HG02588 (cell line): ENCODE results near the gene DUXA.

Source experiments
- ATAC-seq: cut with Tn5 transposase; IDR thresholded peaks from one replicate; pipeline ENCODE4 v1.9.1; 2021; ENCODE audit warnings: mild to moderate bottlenecking, moderate library complexity; ENCODE audit not compliant: unreplicated experiment

Gene DUXA

DNA sequence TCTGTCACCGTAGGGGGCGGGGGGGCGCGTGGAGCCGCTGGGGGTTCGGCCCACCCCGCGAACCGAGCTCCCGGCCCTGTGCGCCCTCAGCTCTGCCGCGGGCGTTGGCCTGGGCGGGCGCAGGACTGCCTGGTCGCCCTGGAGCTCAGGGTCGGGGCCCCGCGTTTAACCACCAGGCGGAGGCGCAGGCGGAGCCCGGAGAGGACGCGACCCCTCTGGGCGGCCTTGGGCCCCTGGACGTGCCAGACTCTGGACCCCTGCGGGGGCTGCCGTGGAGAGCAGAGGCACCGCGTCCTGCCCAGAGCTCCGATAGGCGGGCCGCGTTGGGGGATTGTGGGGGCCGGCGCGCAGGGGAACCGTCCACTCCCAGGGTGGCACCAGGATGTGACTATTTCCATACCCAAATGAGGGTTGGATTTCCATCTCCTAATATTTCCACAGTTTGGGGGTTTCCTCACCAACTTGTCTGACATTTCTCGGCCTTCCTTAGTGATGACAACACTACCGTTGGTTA lies 60.5 kb downstream of the DUXA start:
- no peak for ATAC-seq

DNA sequence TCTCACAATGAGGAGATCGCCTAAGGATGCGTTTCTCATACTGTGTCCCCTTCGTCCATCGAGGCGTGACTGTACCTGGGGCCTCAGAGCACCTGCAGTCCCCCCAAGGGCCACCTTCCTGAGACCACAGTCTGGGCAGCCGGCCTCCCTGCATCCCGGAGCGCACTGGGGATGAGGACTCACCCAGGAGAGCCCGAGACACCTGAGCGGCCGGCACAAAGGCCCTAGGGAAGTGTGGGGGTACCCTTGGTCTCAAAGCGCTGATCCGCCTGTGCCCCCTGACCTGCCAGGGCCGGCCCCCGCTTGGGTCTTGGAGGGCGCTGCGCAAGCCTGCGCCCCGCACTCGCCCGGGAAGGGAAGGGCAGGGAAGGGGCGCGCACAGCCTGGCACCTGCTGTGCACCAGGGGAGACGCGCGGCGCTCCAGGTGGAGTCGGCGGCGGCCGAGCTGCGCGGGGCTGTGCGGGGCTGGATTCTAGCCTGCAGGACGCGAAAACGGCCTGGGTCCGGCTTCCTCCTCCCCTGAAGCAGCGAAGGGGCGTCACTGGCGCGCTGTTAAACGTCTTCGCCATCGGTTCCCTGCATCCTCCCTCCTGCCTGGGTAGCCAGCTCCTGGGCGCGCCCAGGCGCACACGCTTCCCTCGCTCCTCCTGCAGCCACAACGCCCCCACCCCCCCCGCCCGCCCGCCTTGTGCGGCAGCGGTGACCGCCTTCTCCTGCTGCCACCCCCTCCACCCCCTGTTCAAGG lies 61.1 kb downstream of the DUXA start:
- no peak for ATAC-seq
